ENCODE results near the gene PDE8A.
"Not testable (repeated sequence)": the region's sequence is repeated elsewhere in the genome, so short reads cannot be mapped to it uniquely, and the experiment has no call there.

Gene PDE8A

DNA sequence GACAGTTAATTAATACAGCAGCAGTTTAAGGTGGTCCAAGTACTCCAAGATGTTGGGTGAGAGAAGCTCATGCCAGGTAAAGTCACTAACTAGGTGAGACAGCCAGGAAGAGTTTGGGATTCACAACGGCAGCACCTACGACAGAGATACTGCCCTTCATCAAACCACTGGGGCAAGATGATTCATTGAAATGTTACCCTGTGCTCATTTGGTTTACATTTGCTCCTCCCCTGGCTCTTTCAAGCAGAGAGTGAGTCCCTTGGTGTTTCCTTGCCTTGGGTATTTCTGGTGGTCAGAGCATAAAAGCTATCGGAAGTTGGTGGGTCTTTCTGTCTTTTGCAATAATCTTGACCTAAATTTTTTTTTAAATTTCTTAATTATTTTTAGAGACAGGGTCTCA, 19.9 kb upstream of the PDE8A start:
- DNase-seq (ENCODE audit: low read depth) = no peak

DNA sequence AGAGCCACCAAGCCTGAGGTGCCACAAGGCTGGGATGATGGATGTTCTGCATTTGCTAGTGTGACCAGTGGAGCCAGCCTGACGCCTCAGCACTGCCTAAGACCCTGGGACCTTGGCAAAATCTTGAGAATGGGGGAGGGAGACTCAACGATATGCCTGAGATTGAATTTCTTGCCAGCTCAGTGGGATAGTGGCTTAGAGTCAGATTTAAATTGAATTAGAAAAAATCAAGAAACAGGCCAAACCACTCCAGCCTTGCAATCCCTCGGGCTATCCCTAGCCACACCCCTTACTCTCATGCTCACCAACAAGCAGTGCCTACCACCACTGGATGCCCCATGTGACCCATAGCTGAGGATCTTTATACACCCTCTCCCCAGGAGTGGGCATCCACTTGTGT, 18.7 kb upstream of the PDE8A start:
- no peak for DNase-seq (ENCODE audit: low read depth)

DNA sequence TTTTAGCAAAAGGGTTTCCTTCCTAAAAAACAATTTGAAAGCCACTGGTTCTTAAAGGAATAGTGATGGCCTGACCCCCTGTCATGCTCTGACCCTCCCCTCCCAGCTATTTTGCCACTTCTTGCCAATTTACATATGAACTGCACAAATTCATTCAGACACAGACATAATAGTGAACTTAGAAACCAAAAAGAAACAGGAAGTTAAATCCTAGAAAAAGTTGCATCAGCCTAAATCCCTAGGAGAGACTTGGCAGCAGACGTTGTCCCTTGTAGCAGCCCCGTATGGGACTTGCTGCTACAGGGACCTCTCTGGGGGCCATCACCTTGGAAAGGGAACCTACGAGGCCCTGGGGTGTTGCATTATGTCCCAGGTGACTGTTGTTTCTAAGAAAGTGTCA, 14.3 kb upstream of the PDE8A start:
- DNase-seq (ENCODE audit: low read depth) = no peak

DNA sequence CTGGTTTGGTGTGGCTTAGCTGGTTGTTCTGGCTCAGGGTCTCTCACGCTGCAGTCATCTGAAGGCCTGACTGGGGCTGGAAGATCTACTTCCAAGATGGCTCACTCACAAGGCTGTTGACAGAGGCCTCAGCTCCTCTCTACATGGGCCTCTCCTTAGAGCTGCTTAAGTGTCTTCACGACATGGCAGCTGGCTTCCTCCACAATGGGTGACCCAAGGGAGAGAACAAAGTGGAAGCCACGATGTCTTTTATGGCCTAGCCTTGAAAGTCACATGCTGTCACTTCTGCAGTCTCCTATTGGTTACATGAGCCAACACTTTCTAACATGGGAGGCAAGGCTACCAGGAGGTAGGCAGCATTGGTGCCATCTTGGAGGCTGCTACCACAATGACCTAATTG, 13.4 kb upstream of the PDE8A start:
- DNase-seq (ENCODE audit: low read depth) = no peak

DNA sequence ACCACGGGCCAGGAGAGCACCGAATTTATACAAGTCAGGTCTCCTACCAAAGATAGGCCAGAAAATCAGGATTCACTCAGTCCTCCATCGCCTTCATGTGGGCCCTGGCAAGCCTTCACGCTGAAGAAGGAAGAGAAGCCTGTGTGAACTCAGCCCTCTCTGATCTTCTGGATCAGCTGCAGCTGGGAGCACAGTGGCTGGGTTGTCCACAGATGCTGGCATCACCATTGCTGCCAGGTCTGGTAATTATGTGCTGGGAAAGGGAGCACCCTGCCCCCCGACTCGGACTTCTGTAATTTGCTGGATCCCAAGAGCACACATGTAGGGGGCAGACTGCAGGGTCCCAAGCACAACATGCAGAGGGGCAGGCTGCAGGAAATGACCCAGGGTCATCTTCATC, 12.4 kb upstream of the PDE8A start:
- DNase-seq (ENCODE audit: low read depth) = no peak

DNA sequence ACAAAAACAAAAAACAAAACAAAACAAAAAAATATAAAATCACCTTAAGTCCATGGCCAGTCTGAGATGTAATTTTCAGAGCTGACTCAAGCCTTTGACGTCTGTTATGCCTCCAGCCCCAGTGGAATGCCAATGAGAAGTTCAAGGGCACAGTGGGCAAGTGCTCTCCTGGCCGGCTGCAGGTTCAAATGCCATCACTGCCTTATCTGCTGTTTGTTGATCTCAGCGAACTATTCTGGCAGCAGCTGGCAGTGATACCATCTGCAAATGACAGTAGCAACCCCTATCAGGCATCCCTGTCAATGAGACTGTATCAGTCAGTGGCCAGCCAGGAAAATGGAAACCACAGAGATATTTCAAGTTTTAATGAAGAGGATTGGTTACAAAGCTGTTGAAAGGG, 10.8 kb upstream of the PDE8A start:
- no peak for DNase-seq (ENCODE audit: low read depth)

DNA sequence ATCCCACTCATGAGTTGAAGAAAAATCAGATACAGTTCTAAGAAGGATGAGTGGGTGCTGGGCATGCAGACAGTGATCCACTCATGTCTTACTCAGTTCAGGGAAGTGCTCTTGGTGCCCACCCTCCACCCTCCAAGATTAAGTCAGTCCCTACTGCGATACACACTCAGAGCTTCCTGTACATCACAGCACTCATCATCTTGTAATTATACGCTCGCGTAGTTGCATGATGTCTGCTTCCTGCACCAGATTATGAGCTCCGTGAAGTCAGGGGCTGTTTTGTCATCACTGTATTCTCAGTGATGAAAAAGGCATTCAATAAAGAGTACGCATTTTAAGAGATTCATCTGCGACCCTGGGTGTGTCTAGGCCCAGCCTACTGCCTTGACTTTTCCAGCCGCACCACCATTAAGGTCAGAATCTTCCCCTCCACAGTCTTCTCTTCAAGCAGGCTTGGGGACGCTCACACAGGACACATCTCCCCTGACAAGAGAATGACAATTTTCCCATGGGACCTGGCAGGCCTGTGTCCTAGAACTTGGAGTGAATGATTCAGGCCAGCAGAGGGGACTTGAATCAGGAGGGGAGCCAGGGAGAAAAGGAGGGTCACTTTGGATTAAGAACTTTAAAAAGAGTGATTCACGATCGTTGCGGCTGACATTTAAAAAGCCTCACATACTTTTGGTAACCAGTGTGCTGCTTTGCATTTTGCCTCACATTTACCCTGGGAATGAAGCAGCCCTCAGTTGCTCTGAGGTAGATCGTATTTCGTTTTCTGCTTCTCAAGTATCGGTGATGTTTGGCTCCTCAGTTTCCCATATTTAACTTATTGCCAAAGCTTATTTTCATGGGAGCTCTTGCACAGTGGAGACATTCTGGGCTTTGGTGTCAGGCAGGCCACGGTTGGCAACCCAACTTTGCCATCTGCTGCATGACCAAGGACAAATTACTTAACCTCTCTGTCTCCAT, 7.9 kb upstream of the PDE8A start:
- DNase-seq (ENCODE audit: low read depth) = peak; percentile 71

DNA sequence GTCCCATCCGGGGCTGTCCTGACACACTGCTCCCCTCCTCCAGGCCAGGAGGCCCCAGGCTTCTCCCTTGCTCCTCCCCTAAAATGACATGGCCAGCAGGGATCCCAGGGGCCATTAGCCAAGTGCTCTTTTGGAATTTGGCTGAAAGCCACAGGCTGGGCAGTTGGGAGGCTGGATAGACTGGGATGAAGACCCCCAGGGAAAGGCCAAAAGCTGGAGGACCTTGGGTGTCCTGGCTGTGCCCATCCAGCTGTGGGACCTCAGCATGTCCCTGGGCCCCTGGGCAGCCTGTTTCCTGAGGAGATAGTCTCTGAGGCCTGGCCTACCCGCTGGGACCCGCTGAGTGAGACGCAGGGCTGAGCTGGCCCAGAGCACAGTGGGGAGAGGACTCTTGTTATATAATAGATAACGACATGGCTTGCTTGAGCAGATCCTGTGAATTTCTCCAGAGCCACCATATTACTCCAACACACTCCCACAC, 5.7 kb upstream of the PDE8A start:
- DNase-seq (ENCODE audit: low read depth) = no peak

DNA sequence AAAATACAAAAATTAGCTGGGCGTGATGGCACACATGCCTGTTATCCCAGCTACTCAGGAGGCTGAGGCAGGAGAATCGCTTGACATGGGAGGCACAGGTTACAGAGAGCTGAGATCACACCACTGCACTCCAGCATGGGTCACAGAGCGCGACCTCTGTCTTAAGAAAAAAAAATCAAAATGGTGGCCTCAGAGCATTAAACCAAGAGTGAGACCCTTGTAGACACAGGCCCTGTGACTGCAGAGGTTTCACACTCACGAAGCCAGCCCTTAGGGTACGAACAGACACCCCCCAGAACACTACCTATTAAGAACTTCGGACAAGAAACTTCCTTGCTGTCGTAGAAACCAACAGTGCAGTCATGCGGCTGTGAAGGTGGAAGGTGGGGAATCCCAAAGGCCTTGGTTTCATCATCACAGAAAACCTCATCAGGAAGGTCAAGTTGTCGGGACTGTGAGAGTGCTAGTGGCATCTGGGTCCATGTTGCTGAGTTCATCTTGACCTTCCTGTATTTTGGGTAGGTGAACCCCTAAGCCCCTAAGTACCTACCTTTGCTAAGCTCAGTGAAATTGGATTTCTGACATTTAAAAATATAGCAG, 4.8 kb upstream of the PDE8A start:
- DNase-seq (ENCODE audit: low read depth) = no peak

DNA sequence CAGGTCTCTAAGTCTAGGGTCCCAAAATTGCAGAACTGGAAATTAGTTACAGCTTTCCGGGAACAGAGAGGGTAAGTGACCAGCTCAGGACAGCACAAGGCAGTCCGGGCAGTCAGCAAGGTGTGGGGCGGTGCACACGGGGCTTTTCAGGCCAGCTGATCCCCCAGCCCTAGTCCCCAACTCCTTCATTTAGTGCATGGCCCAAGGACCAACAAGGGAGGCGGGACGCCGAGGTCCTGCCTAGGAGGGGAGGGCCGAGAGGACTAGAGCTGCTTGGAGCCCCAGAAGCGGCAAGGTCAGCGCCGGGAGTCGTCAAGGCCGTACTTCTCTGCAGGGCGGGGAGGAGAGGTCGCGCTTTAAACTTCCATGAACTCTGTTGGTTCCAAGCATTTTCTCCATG, 2.0 kb upstream of the PDE8A start:
- no peak for DNase-seq (ENCODE audit: low read depth)

DNA sequence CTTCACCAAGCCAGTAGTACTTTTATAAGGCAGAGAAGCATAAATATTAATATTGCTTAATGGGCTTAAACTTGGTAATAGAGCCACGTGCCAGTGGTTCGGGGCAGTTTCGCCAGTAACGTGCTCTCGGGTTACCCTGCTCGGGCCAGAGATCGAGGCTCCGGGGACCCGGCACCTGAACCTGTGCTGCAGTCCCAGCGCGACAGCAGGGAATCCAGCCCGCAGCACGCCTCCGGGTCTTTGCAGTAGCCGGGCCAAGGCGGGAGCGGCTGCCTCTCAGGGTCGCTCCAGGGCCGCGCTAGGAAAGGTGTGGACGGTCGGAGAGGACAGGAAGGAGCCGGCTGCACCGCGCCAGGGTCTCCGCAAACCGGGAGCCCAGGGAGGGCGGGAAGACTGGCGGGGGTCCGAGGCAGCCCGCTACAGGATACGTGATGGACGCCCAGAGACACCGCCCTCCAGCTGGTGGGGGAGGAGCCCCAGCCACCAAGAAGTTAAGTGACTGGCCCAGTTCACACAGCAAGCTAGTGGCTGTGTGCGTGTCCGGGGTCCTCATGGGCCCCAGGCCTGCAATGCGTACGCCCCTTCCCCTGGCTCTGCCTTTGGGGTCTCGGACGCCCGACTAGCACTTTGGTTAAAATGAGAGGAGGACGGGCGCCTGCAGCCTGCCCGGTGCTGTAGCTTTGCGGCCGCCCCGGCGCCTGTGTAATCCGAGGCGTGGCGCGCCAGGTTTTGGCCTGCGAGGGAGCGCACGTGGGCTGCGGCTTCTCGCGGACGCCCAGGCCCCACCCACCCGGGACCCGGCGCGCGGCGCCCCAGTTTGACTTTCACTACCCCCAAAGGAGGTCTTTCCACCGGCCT, 1.2 kb upstream of the PDE8A start:
- DNase-seq (ENCODE audit: low read depth) = peak; percentile 63

DNA sequence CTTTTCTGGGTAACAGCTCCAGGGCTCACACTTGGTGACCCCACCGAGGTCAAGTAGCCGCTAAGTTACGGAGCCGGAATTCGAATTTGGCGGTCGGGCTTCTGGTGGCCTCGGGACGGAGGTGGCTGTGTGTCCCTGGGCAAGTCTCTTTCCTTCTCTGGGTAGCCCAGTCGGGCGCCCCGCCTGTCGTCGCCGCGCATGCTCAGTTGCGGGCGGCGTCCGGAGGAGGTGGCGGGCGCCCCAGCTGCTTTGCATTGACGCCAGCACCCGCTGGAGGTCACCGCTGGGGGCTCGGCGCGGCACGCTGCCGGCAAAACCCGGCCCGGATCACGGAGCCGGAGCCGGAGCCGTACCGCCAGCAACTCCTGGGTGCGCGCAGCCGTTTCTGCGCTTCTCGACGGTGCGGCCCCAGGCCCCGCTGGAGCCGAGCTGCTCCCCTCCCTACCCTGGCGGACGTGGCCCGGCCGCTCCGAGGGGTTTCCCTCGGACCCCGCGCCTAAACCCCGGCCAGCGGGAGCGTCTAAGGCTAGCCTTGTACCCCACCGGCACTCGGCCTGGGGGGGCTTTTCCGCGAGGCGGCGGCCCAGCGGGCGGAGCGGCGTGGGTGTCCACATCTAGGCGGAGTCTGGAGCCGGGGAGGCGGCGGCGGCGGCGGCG, 474 bp upstream of the PDE8A start:
- DNase-seq (ENCODE audit: low read depth) = peak; percentile 91

DNA sequence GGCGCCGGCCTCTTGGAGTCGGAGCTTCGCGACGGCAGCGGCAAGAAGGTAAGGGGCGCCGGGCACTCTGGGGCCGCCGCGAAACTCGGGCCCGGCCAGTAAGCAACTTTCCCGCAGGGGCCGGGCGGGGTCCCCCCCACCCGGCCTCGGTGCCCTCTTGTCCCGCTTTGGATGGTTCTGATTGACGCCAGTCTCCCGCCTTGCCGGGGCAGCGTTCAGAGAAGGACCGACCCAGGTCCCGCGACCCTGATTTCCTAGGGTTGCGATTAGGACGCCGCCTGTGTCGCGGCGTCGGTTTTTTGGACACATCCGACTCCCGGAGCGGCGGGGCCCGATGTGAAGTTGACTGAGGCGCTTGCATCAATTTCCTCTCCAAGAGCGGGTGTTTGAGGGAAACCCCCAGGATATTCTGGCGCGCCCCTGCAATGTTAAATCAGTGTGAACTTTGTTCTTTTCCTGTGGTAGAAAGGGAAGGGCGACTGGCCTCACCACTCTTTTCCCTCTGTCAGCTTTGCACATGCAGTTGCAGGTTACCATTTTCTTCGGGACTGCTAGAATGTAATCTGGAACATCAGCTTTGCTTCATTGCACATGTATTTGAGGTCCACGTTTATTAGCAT, 755 bp downstream of the PDE8A start:
- DNase-seq (ENCODE audit: low read depth) = no peak

DNA sequence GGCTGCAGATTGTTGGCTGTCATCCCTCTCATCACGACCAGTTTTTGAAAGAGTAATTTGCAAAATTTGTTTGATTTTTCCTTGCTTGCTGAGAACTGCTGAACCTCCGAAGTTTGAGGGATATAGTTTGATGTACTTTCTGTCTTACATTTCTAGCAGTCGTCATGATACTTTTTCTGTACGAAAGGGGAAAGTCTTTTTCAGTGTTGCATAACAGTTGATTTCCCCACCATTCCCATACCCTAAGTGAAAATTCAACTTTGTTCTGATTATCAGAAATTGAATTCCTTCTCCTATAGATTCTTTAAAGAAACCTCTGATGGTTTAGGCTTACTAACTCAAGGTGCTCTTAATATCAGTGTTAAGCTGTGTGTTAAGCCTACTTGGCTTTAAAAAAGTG, 1.6 kb downstream of the PDE8A start:
- no peak for DNase-seq (ENCODE audit: low read depth)

DNA sequence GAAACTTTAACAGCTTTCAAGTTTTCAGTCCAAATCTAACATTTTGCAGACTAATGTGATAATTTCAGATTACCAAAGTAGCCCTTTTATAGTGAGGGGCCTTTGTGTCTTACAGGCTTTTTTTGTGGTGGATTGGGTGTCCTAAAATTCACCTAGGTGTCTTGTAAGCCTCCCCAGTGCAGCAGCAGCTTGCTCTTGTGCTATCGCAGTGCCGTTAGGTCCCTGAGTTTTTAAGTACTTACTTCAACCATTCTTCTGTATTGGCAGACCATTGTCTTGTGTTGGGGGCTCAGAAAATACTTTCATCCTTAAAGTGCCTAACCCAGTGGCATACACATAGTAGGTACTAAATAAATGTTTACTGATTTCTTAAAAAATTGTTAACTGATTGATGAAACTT, 2.1 kb downstream of the PDE8A start:
- DNase-seq (ENCODE audit: low read depth) = no peak

DNA sequence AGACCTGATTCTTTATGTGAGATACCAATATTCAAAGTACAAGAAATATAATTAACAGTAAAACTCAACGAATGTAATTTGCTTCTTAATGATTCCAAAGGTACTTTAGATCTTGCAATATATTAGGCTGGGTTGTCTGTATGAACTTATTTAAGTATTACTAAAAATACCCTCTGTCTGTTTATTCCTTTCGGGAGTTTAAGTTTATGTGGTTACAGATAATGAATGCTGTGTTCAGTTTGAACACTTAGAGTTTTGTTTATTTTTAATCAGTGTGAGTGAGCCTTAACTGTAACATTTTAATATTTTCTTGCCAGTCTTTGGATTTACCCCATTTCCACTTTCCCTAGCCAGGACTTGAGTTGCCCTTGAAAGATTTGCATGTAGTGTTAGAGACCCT, 3.5 kb downstream of the PDE8A start:
- no peak for DNase-seq (ENCODE audit: low read depth)

DNA sequence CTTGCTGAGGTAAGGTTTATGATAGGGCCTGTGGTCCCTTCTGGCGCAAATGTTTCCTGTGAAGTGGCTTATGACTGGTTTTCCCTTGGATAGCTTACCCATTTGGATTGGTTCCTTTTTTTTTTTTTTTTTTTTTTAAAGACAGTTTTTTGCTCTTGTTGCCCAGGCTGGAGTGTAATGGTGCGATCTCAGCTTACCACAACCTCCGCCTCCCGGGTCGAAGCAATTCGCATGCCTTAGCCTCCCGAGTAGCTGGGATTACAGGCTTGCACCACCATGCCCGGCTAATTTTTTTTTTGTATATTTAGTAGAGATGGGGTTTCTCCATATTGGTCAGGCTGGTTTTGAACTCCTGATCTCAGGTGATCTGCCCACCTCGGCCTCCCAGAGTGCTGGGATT, 5.7 kb downstream of the PDE8A start:
- DNase-seq (ENCODE audit: low read depth) = not testable (repeated sequence)

DNA sequence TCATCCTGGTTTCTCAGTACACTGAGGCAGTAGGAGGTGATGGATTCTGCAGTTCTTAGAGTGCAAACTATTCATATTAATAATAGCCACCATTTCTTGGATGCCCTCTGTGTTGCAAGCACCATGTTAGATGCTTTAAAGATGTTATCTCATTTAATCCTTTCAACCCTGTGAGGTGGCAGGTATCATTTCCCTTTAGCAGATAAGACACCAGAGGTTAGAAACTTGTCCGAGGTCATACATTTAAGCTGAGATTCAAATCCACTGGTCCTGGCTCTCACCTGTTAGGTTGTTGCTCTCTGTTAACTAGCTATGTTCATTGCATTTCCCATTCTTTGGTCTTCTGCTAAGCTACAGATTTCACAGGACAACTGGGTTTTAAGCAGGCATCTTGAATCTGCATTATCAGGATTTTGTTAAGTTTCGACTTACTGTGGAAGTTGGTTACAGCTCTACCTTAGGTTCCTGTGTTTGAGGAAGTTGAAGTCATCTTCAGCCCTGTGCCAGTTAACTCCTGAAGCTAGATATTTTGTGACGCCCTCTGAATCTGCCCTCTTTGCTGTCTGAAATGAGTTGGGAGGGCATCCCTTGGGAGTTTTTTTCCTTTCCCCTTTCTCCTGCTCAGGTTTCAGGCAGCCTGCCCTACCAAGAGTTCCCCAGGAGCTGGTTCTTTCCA, 6.4 kb downstream of the PDE8A start:
- DNase-seq (ENCODE audit: low read depth) = no peak

DNA sequence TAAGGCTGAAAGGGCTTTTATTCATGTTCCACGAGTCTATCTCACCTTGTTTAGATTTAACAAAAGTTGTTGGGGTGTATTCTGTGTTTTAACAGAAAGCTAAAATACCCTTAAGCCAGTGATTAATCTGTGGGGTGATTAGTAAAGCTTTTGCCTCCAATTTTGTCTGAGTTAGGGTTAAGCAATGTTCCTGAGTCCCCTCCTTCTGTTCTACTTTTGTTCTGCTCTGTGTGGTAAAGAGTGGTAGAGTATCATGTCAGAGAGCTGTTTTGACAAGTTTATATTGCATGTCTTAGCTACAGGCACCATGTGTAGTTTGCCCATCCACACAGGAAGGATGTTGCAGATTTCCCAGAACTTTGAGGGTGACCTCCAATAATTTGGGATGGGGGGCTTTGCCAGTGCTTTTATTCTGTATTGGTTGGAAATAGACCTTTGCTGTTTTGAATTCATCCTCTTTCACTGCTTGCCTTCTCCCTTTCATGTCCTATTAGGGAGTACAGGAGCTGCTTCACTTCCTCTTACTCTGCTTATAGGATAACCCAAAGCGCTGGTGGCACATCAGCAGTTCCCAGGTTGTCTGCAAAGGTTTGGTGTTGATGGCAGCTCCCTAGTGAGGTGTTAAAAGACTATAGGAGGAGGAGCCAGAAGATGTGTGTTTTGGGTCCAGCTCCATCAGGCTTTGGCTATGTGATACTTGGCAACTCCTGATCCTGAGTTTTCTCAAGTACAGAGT, 7.4 kb downstream of the PDE8A start:
- no peak for DNase-seq (ENCODE audit: low read depth)

DNA sequence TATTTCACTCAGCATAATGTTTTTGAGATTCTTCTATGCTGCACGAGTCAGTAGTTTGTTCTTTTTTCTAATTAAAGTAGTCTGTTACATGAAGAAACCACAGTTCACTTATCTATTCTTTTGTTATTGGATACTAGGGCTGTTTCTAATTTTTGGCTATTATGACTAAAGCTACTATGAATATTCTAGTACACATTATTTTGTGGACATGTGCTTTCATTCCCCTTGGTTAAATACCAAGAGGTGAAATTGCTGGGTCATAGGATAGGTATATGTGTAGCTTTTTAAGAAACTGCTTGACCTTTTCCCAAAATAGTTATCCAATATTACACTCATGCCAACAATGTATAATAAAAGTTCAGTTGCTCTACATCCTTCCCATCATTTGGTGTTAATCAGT, 8.9 kb downstream of the PDE8A start:
- DNase-seq (ENCODE audit: low read depth) = no peak

Measured in stromal cell of bone marrow (primary cell).